ENCODE data around the gene RSPO3.

DNA sequence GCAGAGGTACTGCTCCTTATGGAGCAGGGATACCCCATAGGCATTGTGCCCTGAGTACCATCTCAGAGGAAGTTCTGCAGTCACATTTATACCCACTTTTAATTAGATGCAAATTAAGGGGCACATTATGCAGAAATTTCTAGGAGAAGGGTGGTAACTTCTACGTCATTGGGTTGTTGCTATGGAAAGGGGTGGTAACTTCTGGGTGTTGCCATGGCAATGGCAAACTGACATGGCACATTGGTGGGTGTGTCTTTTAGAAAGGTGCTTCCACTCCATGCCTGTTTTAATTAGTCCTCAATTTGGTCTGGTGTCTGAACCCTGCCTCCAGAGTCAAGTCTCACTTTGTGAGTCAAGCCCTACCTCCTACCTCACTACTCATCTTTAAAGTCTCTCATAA lies 42.0 kb downstream of the RSPO3 start:
- TF ChIP-seq, protein P1, sequence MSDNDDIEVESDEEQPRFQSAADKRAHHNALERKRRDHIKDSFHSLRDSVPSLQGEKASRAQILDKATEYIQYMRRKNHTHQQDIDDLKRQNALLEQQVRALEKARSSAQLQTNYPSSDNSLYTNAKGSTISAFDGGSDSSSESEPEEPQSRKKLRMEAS (IDR thresholded peaks at IDR 0.05) = no peak
- TF ChIP-seq, protein P2, sequence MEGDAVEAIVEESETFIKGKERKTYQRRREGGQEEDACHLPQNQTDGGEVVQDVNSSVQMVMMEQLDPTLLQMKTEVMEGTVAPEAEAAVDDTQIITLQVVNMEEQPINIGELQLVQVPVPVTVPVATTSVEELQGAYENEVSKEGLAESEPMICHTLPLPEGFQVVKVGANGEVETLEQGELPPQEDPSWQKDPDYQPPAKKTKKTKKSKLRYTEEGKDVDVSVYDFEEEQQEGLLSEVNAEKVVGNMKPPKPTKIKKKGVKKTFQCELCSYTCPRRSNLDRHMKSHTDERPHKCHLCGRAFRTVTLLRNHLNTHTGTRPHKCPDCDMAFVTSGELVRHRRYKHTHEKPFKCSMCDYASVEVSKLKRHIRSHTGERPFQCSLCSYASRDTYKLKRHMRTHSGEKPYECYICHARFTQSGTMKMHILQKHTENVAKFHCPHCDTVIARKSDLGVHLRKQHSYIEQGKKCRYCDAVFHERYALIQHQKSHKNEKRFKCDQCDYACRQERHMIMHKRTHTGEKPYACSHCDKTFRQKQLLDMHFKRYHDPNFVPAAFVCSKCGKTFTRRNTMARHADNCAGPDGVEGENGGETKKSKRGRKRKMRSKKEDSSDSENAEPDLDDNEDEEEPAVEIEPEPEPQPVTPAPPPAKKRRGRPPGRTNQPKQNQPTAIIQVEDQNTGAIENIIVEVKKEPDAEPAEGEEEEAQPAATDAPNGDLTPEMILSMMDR (IDR thresholded peaks at IDR 0.05; ENCODE audit: low read depth, low read length, missing input control) = no peak
- TF ChIP-seq, protein P3, sequence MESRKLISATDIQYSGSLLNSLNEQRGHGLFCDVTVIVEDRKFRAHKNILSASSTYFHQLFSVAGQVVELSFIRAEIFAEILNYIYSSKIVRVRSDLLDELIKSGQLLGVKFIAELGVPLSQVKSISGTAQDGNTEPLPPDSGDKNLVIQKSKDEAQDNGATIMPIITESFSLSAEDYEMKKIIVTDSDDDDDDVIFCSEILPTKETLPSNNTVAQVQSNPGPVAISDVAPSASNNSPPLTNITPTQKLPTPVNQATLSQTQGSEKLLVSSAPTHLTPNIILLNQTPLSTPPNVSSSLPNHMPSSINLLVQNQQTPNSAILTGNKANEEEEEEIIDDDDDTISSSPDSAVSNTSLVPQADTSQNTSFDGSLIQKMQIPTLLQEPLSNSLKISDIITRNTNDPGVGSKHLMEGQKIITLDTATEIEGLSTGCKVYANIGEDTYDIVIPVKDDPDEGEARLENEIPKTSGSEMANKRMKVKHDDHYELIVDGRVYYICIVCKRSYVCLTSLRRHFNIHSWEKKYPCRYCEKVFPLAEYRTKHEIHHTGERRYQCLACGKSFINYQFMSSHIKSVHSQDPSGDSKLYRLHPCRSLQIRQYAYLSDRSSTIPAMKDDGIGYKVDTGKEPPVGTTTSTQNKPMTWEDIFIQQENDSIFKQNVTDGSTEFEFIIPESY (IDR thresholded peaks at IDR 0.05) = no peak
- TF ChIP-seq TAF1 (conservative IDR thresholded peaks at IDR 0.05) (no peak), RXRA (IDR thresholded peaks at IDR 0.05) (no peak), YY1 (IDR thresholded peaks at IDR 0.05) (no peak), RAD21 (IDR thresholded peaks at IDR 0.05) (no peak)
- TF ChIP-seq, protein P4, sequence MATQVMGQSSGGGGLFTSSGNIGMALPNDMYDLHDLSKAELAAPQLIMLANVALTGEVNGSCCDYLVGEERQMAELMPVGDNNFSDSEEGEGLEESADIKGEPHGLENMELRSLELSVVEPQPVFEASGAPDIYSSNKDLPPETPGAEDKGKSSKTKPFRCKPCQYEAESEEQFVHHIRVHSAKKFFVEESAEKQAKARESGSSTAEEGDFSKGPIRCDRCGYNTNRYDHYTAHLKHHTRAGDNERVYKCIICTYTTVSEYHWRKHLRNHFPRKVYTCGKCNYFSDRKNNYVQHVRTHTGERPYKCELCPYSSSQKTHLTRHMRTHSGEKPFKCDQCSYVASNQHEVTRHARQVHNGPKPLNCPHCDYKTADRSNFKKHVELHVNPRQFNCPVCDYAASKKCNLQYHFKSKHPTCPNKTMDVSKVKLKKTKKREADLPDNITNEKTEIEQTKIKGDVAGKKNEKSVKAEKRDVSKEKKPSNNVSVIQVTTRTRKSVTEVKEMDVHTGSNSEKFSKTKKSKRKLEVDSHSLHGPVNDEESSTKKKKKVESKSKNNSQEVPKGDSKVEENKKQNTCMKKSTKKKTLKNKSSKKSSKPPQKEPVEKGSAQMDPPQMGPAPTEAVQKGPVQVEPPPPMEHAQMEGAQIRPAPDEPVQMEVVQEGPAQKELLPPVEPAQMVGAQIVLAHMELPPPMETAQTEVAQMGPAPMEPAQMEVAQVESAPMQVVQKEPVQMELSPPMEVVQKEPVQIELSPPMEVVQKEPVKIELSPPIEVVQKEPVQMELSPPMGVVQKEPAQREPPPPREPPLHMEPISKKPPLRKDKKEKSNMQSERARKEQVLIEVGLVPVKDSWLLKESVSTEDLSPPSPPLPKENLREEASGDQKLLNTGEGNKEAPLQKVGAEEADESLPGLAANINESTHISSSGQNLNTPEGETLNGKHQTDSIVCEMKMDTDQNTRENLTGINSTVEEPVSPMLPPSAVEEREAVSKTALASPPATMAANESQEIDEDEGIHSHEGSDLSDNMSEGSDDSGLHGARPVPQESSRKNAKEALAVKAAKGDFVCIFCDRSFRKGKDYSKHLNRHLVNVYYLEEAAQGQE (IDR thresholded peaks at IDR 0.05) = no peak
